ENCODE measurements around the gene TLR2. TPM values are rescaled to one million over a fixed set of nuclear protein-coding genes. Genes with fewer than 3 reads are reported as not detected.
"Not testable (repeated sequence)": the region's sequence is repeated elsewhere in the genome, so short reads cannot be mapped to it uniquely, and the experiment has no call there.

Gene TLR2
- total and polyA plus RNA-seq, 7 experiments from 2014 or later = 1.0 to 84.2 (median 6.5) TPM

- CTCF ChIA-PET = interaction anchor here (1.6 kb wide), 1 partner anchor 9 kb away, joined by 3 read pairs; no protein-coding TSS in a partner anchor
- H3K27ac Mint-ChIP-seq = not testable (repeated sequence)
Measured at GRCh38 chr4:153666505-153666904, 17.6 kb upstream of the TLR2 start.

GRCh38 chr4:153668647-153669046 is 15.4 kb upstream of the TLR2 start:
- Mint-ChIP-seq H3K4me3 (no peak overlapping the region), H3K4me1 (no peaks in the 10 kb centered on the region), H3K27ac (no peak overlapping the region), H3K9me3 (peaks cover 0 to 7% (median 0%) of the 10 kb centered on the region in 11 donors), H3K27me3 (peaks cover 0 to 38% (median 6%) of the 10 kb centered on the region in 5 donors), H3K36me3 (peaks cover 0 to 8% (median 0%) of the 10 kb centered on the region in 5 donors)
- ChIA-PET POLR2A (no interaction called here), CTCF (no interaction called here)
- H3K36me3 ChIP-seq (ENCODE audit: control insufficient read depth in 2 of 3, insufficient read depth in 3 of 3, low read length in 3 of 3) = no peaks in the 10 kb centered on the region
- ATAC-seq (no peak), DNase-seq (no peak)
- no peaks in the 10 kb centered on the region for H3K27me3 ChIP-seq (ENCODE audit: control insufficient read depth in 2 of 2, insufficient read depth in 2 of 2, low read length in 2 of 2)
- H3K4me3 ChIP-seq (ENCODE audit: low read length) = no peak overlapping the region
- intact Hi-C loops (cut with micrococcal nuclease) = no loop called here
- H3K9me3 ChIP-seq (ENCODE audit: control insufficient read depth in 2 of 3, low read length in 3 of 3) = no peaks in the 10 kb centered on the region
- no peak overlapping the region for H3K27ac ChIP-seq (ENCODE audit: low read depth, low read length)
- no peaks in the 10 kb centered on the region for H3K4me1 ChIP-seq (ENCODE audit: control insufficient read depth in 2 of 2, insufficient read depth in 2 of 2, low read length in 2 of 2)

More at GRCh38 chr4:153666505-153666904, 17.6 kb upstream of the TLR2 start:
- H3K27me3 ChIP-seq (ENCODE audit: control insufficient read depth in 2 of 2, insufficient read depth in 2 of 2, low read length in 2 of 2); intact Hi-C loops (cut with micrococcal nuclease); DNase-seq; POLR2A ChIA-PET; H3K9me3 ChIP-seq (ENCODE audit: control insufficient read depth in 2 of 3, low read length in 3 of 3); H3K36me3 ChIP-seq (ENCODE audit: control insufficient read depth in 2 of 3, insufficient read depth in 3 of 3, low read length in 3 of 3); H3K4me1 ChIP-seq (ENCODE audit: control insufficient read depth in 2 of 2, insufficient read depth in 2 of 2, low read length in 2 of 2); H3K36me3 Mint-ChIP-seq; H3K4me1 Mint-ChIP-seq; H3K27ac ChIP-seq (ENCODE audit: low read depth, low read length); H3K4me3 Mint-ChIP-seq; ATAC-seq; H3K4me3 ChIP-seq (ENCODE audit: low read length): not testable (repeated sequence)
- H3K27me3 Mint-ChIP-seq = peaks cover 0 to 35% (median 6%) of the 10 kb centered on the region in 5 donors
- H3K9me3 Mint-ChIP-seq = peaks cover 0 to 20% (median 5%) of the 10 kb centered on the region in 11 donors

GRCh38 chr4:153669838-153670237 is 14.2 kb upstream of the TLR2 start:
- ChIA-PET POLR2A (interaction anchor here (0.6 kb wide), 1 partner anchor 895 kb away, joined by 3 read pairs; no protein-coding TSS in a partner anchor), CTCF (no interaction called here)
- Mint-ChIP-seq H3K27me3 (peaks cover 0 to 45% (median 7%) of the 10 kb centered on the region in 5 donors), H3K4me1 (no peaks in the 10 kb centered on the region), H3K9me3 (peaks cover 0 to 13% (median 4%) of the 10 kb centered on the region in 11 donors), H3K4me3 (no peak overlapping the region), H3K36me3 (peaks cover 0 to 8% (median 4%) of the 10 kb centered on the region in 5 donors), H3K27ac (no peak overlapping the region)
- Histone ChIP-seq H3K27ac (ENCODE audit: low read depth, low read length) (no peak overlapping the region), H3K9me3 (ENCODE audit: control insufficient read depth in 2 of 3, low read length in 3 of 3) (peaks cover 0 to under 1% (median 0%) of the 10 kb centered on the region in 3 experiments), H3K27me3 (ENCODE audit: control insufficient read depth in 2 of 2, insufficient read depth in 2 of 2, low read length in 2 of 2) (no peaks in the 10 kb centered on the region), H3K4me1 (ENCODE audit: control insufficient read depth in 2 of 2, insufficient read depth in 2 of 2, low read length in 2 of 2) (no peaks in the 10 kb centered on the region), H3K36me3 (ENCODE audit: control insufficient read depth in 2 of 3, insufficient read depth in 3 of 3, low read length in 3 of 3) (no peaks in the 10 kb centered on the region), H3K4me3 (ENCODE audit: low read length) (no peak overlapping the region)
- ATAC-seq = no peak
- intact Hi-C loops (cut with micrococcal nuclease) = no loop called here
- DNase-seq = no peak

GRCh38 chr4:153676486-153676885 is 7.6 kb upstream of the TLR2 start:
- DNase-seq = no peak
- H3K27ac ChIP-seq (ENCODE audit: low read depth, low read length) = no peak overlapping the region
- ATAC-seq = no peak
- H3K4me3 ChIP-seq (ENCODE audit: low read length) = no peak overlapping the region
- H3K36me3 ChIP-seq (ENCODE audit: control insufficient read depth in 2 of 3, insufficient read depth in 3 of 3, low read length in 3 of 3) = no peaks in the 10 kb centered on the region
- no peaks in the 10 kb centered on the region for H3K4me1 ChIP-seq (ENCODE audit: control insufficient read depth in 2 of 2, insufficient read depth in 2 of 2, low read length in 2 of 2)
- H3K27me3 ChIP-seq (ENCODE audit: control insufficient read depth in 2 of 2, insufficient read depth in 2 of 2, low read length in 2 of 2) = no peaks in the 10 kb centered on the region
- intact Hi-C loops (cut with micrococcal nuclease) = no loop called here
- H3K27ac Mint-ChIP-seq = no peak overlapping the region
- ChIA-PET POLR2A (interaction anchor here (0.5 kb wide), 1 partner anchor 481 kb away, joined by 4 read pairs; no protein-coding TSS in a partner anchor), CTCF (no interaction called here)
- H3K4me1 Mint-ChIP-seq = no peaks in the 10 kb centered on the region
- peaks cover 0 to 38% (median 6%) of the 10 kb centered on the region in 5 donors for H3K27me3 Mint-ChIP-seq
- H3K36me3 Mint-ChIP-seq = peaks cover 4 to 15% (median 7%) of the 10 kb centered on the region in 5 donors
- H3K9me3 Mint-ChIP-seq = peaks cover 0 to 33% (median 23%) of the 10 kb centered on the region in 11 donors
- H3K4me3 Mint-ChIP-seq = no peak overlapping the region
- H3K9me3 ChIP-seq (ENCODE audit: control insufficient read depth in 2 of 3, low read length in 3 of 3) = peaks cover 0 to 12% (median 0%) of the 10 kb centered on the region in 3 experiments

GRCh38 chr4:153676984-153677383 is 7.1 kb upstream of the TLR2 start:
- Mint-ChIP-seq H3K4me3 (no peak overlapping the region), H3K27ac (no peak overlapping the region), H3K36me3 (peaks cover 2 to 15% (median 7%) of the 10 kb centered on the region in 5 donors), H3K27me3 (peaks cover 0 to 38% (median 8%) of the 10 kb centered on the region in 5 donors), H3K4me1 (no peaks in the 10 kb centered on the region), H3K9me3 (peaks cover 0 to 33% (median 23%) of the 10 kb centered on the region in 11 donors)
- H3K27ac ChIP-seq (ENCODE audit: low read depth, low read length) = no peak overlapping the region
- no peak for DNase-seq
- no peaks in the 10 kb centered on the region for H3K4me1 ChIP-seq (ENCODE audit: control insufficient read depth in 2 of 2, insufficient read depth in 2 of 2, low read length in 2 of 2)
- CTCF ChIA-PET = no interaction called here
- intact Hi-C loops (cut with micrococcal nuclease) = no loop called here
- POLR2A ChIA-PET = interaction anchor here (0.5 kb wide), 1 partner anchor 481 kb away, joined by 4 read pairs; no protein-coding TSS in a partner anchor
- ATAC-seq = peak; percentile 41
- no peaks in the 10 kb centered on the region for H3K27me3 ChIP-seq (ENCODE audit: control insufficient read depth in 2 of 2, insufficient read depth in 2 of 2, low read length in 2 of 2)
- no peak overlapping the region for H3K4me3 ChIP-seq (ENCODE audit: low read length)
- H3K36me3 ChIP-seq (ENCODE audit: control insufficient read depth in 2 of 3, insufficient read depth in 3 of 3, low read length in 3 of 3) = no peaks in the 10 kb centered on the region
- peaks cover 0 to 12% (median 0%) of the 10 kb centered on the region in 3 experiments for H3K9me3 ChIP-seq (ENCODE audit: control insufficient read depth in 2 of 3, low read length in 3 of 3)

GRCh38 chr4:153679486-153679885 is 4.6 kb upstream of the TLR2 start:
- ATAC-seq (no peak), DNase-seq (no peak)
- Histone ChIP-seq H3K4me1 (ENCODE audit: control insufficient read depth in 2 of 2, insufficient read depth in 2 of 2, low read length in 2 of 2) (no peaks in the 10 kb centered on the region), H3K27ac (ENCODE audit: low read depth, low read length) (no peak overlapping the region), H3K9me3 (ENCODE audit: control insufficient read depth in 2 of 3, low read length in 3 of 3) (peaks cover 0 to 12% (median 0%) of the 10 kb centered on the region in 3 experiments), H3K27me3 (ENCODE audit: control insufficient read depth in 2 of 2, insufficient read depth in 2 of 2, low read length in 2 of 2) (no peaks in the 10 kb centered on the region), H3K4me3 (ENCODE audit: low read length) (no peak overlapping the region), H3K36me3 (ENCODE audit: control insufficient read depth in 2 of 3, insufficient read depth in 3 of 3, low read length in 3 of 3) (no peaks in the 10 kb centered on the region)
- peaks cover 0 to 47% (median 21%) of the 10 kb centered on the region in 5 donors for H3K27me3 Mint-ChIP-seq
- H3K36me3 Mint-ChIP-seq = peaks cover 0 to 14% (median 7%) of the 10 kb centered on the region in 5 donors
- peaks cover 0 to 9% (median 8%) of the 10 kb centered on the region in 7 donors for H3K4me1 Mint-ChIP-seq
- intact Hi-C loops (cut with micrococcal nuclease) = no loop called here
- peaks cover 0 to 26% (median 18%) of the 10 kb centered on the region in 11 donors for H3K9me3 Mint-ChIP-seq
- H3K4me3 Mint-ChIP-seq = no peak overlapping the region
- no peak overlapping the region for H3K27ac Mint-ChIP-seq
- CTCF ChIA-PET = no interaction called here
- POLR2A ChIA-PET = no interaction called here
